Fibroblast of peridontal ligament (primary cell): ENCODE measurements around the gene SDE2.
A peak's percentile ranks its signal among the peaks of the same experiment; 100 is the strongest.
"Not testable (repeated sequence)": the region's sequence is repeated elsewhere in the genome, so short reads cannot be mapped to it uniquely, and the experiment has no call there.

Experiments
- DNase-seq: peaks from one replicate; pipeline ENCODE4 v3.0.0-alpha.2; 2010; ENCODE audit errors: extremely low read depth

The SDE2 gene

DNA sequence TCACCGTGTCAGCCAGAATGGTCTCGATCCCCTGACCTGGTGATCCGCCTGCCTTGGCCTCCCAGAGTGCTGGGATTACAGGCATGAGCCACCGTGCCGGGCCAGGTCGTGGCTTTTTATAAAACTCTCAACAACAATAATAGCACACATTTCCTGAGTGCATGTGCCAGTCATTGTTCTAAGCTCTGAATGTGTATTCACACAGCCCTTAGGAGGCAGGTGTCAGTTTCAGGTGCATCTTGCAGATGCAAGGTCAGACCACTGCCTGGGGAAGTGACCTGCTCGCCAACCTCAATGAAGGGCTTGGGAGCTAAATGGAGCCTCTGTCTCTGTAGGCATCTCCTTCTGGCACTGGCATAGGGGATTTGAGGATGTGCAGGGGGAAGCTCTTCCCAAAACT is 56.6 kb downstream of the SDE2 start:
- DNase-seq: no peak

DNA sequence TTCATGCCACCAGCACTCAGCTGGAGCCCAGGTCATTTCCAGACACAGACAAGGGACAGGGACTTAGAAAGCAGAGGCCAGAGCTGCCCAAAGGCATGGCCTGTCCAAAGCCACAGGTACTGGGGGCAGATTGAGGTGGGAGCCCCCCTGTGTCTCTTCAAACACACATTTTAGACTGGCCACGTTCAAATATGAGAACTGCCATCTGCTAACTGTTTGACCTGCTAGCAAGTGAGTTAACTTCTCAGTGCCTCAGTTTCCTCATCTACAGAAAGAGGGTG is 57.3 kb downstream of the SDE2 start:
- no peak for DNase-seq

DNA sequence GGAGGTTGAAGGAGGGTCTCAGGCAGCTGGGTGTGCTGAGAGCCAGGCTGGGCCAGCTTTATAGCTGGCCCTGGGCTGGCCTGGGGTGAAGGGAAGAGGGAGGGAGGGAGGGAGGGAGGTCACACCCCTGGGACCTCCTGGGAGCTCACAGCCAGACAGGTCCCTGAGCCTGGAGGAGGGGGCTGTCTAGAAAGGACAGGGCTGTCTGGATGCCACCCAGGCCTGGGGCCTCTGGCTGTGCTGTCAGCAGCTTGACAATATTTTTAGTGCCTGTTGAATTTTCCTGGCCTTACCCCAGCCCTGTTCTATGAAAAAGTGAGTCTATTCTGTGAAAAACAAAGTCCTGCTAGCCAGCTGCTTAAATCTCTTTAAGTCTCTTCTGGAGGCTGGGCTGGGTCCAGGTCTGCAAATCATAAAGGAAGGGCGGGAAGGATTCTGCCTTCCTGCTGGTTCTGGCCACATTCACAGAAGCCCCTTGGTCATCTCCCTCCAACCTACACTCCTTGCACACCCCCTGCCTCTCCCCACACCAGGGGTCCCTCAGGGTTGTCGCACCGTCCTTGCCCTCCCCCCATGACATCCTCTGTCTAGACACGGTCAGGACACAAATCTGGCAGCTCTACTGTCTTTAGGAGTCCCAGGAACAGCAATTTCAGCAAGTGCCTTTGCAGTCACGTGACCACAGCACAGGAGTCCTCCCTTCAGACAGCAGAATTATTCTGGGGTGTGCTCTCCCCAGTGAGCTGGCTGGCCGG is 57.8 kb downstream of the SDE2 start, which contains the start of gene LEFTY2:
Gene LEFTY2, minus strand, starts transcription at position 34 of the 755 bp plus-strand sequence. CDS start 80 bp downstream, outside the sequence.
- DNase-seq: no peak

DNA sequence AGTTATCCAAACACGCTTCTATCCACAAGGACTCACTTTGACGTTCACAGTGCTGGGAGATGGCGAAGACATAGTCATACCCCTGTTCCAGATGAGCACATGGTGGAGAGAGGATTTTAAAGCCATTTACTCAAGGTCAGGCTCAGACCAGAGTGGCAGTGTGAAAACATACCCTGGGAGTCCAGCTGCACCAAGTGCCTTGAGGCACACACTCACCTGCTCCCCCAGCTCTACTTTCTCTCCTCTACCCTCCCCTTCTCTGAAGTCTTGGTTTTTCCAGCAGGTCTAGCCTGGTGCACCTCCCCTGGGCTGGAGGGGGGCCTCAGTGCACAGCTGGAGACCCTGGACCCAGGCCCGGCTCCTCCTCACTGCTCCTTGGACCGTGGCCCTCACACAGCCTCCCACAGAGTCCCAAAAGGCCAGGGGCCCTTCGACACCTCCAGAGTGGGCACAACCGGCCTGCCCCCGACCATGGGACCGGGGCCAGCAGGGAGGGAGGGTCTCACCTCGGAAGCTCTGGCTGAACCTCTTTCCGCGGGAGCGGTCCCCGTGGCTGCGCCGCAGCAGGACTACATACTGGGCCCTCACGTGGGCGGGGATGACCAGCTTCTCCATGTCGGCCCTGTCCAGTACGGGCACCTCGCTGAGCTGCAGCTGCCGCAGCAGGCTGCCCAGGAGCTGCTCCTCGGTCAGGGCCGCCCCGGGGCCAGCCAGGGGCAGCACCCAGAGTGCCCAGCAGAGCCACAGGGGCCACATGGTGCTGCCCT is 58.6 kb downstream of the SDE2 start:
- DNase-seq: no peak

DNA sequence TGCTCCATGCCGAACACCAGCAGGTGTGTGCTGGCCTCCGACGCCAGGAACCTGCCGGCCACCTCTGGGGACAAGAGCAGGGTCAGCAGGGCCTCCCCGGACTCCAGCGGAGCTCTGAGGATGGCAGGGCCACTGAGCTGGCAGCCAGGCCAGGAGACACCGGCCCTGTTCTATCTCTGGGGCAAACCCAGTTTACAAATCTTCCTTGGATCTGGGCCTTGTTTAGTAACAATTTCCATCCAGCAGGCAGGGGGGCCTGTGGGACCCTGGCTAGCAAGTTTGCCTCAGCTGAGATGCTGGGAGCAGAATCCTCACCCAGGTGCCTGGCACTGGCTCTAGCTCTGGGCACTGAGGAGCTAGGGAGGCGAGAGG is 59.2 kb downstream of the SDE2 start:
- not testable (repeated sequence) for DNase-seq

DNA sequence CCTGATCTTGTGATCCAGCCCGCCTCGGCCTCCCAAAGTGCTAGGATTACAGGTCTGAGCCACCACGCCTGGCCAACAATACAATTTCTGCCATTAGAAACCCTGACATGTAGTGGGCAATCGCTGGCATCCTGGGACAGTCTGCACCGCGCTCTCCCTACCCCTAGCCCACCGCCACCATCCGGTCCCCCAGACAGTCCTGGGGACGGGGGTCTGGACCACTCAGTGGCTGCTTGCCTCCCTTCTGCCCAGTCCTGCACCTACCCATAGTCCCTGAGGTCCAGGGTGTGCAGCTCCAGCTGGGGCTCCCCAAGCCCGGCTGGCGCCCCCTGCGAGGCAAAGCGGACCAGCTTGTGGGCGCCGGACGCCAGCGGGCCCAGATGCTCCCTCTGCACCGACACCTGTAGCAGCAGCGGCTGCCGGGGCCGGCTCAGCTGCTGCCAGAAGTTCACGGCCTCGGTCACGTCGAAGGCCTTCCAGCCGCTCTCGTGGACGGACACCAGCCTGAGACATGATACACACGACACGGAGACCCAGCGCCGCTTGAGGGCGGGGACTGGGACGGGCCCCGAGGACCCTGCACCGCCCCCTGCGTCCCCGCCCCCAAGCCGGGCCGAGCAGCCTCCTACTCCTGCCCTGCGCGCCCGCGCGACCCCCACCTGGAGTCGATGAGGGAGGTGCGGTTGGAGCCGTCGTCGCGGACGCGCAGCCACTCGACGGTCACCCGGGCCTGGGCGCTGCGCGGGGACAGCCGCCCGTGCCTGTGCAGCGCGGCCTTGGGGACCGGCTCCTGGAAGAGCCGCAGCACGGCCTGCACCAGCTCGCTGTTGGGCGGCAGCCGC is 59.8 kb downstream of the SDE2 start:
- DNase-seq: not testable (repeated sequence)

DNA sequence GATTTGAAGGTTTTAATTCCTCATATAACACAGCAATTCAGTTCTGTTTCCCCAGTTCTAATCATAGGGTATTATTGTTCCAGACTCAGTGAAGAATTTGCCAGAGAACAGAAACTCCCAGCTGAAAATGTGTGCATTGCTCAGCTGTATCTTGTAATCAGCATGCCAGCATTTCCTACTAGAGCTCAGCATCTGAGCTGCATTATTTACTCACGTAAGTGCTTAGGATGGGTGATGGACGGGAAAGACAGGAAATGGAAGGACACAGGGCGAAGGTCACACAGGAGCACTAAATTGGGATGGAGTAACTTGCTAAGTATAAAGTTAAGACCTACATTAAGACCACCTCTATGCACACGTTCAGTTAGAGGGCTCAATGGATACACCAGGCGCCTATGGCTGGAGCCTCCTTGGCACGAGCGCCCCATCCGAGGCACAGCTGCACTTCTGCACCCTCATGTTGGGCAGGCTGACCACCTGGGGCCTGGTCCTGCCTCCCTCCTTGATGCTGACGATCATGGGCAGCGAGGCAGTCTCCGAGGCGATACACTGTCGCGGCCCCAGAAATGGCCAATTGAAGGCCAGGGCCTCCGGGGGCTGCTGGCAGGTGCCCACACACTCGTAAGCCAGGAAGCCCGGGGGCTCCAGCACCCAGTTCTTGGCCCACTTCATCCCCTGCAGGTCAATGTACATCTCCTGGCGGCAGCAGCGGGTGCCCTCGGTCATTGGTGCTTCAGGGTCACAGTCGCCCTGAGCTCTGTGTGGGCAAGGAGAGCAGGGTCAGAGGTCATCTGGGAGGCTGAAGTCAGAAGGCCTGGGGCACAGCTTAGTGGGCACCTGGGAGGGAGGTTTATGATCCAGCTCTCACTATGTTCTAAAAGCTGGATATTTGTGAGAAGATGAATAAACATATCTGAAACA is 61.8 kb downstream of the SDE2 start:
- DNase-seq: no peak

DNA sequence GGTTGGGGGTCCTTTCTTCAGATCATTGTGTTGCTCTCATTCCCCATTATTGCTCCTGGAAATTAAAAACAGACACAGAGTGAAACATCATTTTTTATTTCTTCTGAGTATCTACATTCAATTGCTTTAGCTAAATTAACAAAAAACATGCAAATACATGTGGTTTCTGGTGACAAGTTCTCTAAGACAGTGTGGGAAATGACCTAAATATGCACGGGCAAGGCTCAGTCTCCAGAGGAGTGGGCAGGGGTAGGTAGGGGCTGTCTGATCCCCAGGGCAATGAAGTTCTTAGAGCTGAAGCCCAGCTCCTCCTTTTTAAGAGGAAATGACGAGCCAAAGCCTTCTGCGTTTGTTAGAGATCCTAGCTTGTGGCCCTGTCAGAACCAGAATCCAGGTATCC is 62.6 kb downstream of the SDE2 start:
- DNase-seq: no peak

DNA sequence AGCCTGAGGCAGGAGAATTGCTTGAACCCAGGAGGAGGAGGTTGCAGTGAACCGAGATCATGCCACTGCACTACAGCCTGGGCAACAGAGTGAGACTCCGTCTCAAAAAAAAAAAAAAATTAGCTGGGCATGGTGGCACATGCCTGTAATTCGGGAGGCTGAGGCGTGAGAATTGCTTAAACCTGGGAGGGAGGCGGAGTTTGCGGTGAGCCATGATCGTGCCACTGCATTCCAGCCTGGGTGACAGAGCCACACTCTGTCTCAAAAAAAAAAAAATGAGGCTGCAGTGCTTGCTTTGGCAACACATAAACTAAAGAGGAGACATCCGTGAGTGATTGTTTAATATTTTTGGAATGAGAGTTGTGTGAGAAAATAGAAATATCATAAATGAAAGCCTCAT is 63.1 kb downstream of the SDE2 start:
- DNase-seq: not testable (repeated sequence)

DNA sequence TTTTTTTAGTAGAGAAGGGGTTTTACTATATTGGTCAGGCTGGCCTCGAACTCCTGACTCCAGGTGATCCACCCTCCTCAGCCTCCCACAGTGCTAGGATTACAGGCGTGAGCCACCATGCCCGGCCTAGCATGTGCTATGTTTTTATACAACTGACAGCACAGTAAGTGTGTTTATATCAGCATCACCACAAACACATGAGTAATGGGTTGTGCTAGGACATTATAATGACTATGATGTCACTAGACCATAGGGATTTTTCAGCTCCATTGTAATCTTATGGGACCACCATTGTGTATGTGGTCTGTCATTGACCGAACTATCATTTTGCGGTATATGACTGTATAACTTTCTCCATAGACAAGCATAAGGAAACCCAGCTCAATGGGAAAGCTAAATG is 64.4 kb downstream of the SDE2 start:
- DNase-seq: no peak

DNA sequence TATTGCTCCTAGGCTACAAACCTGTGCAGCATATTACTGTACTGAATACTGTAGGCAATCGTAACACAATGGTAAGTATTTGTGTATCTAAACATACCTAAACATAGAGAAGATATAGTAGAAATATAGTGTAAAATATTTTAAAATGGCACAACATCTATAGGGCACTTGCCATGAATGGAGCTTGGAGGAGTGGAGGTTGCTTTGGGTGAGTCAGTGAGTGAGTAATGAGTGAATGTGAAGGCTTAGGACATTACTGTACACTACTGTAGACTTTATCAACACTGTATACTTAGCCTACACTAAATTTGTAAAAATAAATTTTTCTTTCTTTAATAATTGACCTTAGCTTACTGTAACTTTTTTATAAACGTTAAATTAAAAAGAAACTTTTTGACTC is 66.1 kb downstream of the SDE2 start:
- peak; percentile 48 for DNase-seq
